22Rv1 (cell line): ENCODE data around the gene UBASH3A.

ENCODE experiments used
- ZFX ChIP-seq: fragments of 450-650 bp; IDR thresholded peaks from 2 replicates; pipeline ENCODE4 v1.6.1; 2017; ENCODE audit warnings: antibody characterized with exemption, borderline replicate concordance
- TF ChIP-seq, protein P1 (sequence below): fragments of 450-650 bp; IDR thresholded peaks from 2 replicates; pipeline ENCODE4 v1.5.1; 2017; ENCODE audit warnings: mild to moderate bottlenecking

DNA sequence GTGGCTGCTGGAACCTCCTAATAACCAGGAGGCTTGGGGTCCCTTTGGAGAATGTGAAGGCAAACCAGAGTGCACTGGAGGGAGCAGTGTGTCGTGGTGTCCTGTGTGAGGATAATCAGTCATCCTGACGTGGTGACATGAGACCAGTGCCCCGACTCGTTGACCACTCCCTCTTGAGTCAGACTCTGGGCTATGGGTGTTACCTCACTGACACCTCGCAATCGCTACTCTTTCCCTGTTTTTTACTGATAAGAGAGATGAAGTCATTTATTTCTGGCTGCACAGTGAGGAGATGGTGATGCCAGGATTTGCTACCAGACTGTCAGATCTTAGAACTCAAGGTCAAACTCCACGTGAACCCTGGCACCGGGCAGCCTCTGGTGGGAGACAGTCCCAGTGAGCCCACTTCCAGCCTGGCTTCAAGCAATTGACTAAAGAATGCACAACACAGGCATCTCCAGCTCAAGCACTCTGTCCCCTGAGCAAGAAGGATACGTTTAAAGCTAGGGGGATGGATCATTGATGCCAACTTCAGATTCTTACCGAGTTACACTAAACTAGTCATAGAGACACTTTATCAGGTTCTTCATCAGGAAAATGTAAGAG is 30.3 kb downstream of the UBASH3A start:
- TF ChIP-seq ZFX: no peak
- TF ChIP-seq, protein P1, sequence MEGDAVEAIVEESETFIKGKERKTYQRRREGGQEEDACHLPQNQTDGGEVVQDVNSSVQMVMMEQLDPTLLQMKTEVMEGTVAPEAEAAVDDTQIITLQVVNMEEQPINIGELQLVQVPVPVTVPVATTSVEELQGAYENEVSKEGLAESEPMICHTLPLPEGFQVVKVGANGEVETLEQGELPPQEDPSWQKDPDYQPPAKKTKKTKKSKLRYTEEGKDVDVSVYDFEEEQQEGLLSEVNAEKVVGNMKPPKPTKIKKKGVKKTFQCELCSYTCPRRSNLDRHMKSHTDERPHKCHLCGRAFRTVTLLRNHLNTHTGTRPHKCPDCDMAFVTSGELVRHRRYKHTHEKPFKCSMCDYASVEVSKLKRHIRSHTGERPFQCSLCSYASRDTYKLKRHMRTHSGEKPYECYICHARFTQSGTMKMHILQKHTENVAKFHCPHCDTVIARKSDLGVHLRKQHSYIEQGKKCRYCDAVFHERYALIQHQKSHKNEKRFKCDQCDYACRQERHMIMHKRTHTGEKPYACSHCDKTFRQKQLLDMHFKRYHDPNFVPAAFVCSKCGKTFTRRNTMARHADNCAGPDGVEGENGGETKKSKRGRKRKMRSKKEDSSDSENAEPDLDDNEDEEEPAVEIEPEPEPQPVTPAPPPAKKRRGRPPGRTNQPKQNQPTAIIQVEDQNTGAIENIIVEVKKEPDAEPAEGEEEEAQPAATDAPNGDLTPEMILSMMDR: no peak
